ENCODE results near the gene NF1. TPM values are rescaled to one million over a fixed set of nuclear protein-coding genes. Genes with fewer than 3 reads are reported as not detected.

Gene NF1
- polyA plus RNA-seq, 1 of the 3 experiments (the other 2 are of a cell fraction): 19.6 TPM

GRCh38 chr17:31052187-31052889 is 42.4 kb upstream of the NF1 start (continued):
- TF ChIP-seq FOSL2 (IDR thresholded peaks at IDR 0.05; ENCODE audit: borderline replicate concordance, low read depth): peak; percentile 65
- peak; percentile 44; the same call in 1 of the 2 replicates for TF ChIP-seq TEAD4 (IDR thresholded peaks at IDR 0.05; ENCODE audit: borderline replicate concordance, insufficient read depth)
- no peak for TF ChIP-seq SMC3 (IDR thresholded peaks at IDR 0.05; ENCODE audit: low read depth, low read length)
- no peak for TF ChIP-seq ELF1 (IDR thresholded peaks at IDR 0.05)
- peak; percentile 78 for TF ChIP-seq JUND (IDR thresholded peaks at IDR 0.05)
- TF ChIP-seq ZBTB33 (IDR thresholded peaks at IDR 0.05; ENCODE audit: borderline replicate concordance, low read depth): no peak
- TF ChIP-seq PBX3 (IDR thresholded peaks at IDR 0.05): peak; percentile 68
- peak; percentile 87 for TF ChIP-seq USF1 (IDR thresholded peaks at IDR 0.05; ENCODE audit: borderline replicate concordance, low read depth)
- TF ChIP-seq RAD21 (IDR thresholded peaks at IDR 0.05; ENCODE audit: low read length): no peak
- TF ChIP-seq MEF2A (IDR thresholded peaks at IDR 0.05; ENCODE audit: borderline replicate concordance, low read depth): peak; percentile 21; the same call in 1 of the 2 replicates
- no peak for TF ChIP-seq GABPA (IDR thresholded peaks at IDR 0.05; ENCODE audit: low read depth)
- no peak; the same call in 1 of the 2 replicates for TF ChIP-seq SIN3A (IDR thresholded peaks at IDR 0.05; ENCODE audit: borderline replicate concordance, low read depth, low read length)
- TF ChIP-seq NFIC (IDR thresholded peaks at IDR 0.05; ENCODE audit: borderline replicate concordance): peak; percentile 43
- TF ChIP-seq TCF12 (IDR thresholded peaks at IDR 0.05): peak; percentile 81
- TF ChIP-seq RCOR1 (IDR thresholded peaks at IDR 0.05; ENCODE audit: low read length): no peak

GRCh38 chr17:31053071-31053470 is 41.7 kb upstream of the NF1 start:
- Histone ChIP-seq H3K4me3 (ENCODE audit: low read depth in 2 of 2, low read length in 1 of 2) (no peak overlapping the region), H3K79me2 (ENCODE audit: insufficient read depth) (no peaks in the 10 kb centered on the region), H3K36me3 (replicated peaks in 1 of 2; ENCODE audit: control insufficient read depth in 1 of 2, insufficient read depth in 2 of 2, low read length in 1 of 2) (no peaks in the 10 kb centered on the region), H3K9ac (no peak overlapping the region), H3K9me3 (no peaks in the 10 kb centered on the region), H2AFZ (ENCODE audit: low read depth) (no peak overlapping the region; the same call in 1 of the 2 replicates), H4K20me1 (ENCODE audit: insufficient read depth) (no peaks in the 10 kb centered on the region), H3K27ac (ENCODE audit: low read depth in 2 of 2, low read length in 1 of 2) (peak overlapping the region in 1 of 2 experiments; percentile 80; a peak in 2 of 4 replicates), H3K4me1 (ENCODE audit: control insufficient read depth in 1 of 2, insufficient read depth in 2 of 2, low read depth in 1 of 2, low read length in 1 of 2) (no peaks in the 10 kb centered on the region), H3F3A (replicated peaks; ENCODE audit: insufficient read depth) (peaks cover 21% of the 10 kb centered on the region), H3K9me2 (no peaks in the 10 kb centered on the region), H3K27me3 (ENCODE audit: insufficient read depth) (no peaks in the 10 kb centered on the region), H3K4me2 (0 out of 2 replicates have a peak overlapping the region, but pooled peaks have one; percentile 21)
- no peak for DNase-seq
- ChIA-PET POLR2A (no interaction called here), CTCF (interaction anchor here (1.2 kb wide), 1 partner anchor 35 kb away, joined by 3 read pairs; no protein-coding TSS in a partner anchor)
- WGBS (ENCODE audit: low lambda C conversion rate): 95% methylated on average over 4 of the region's 4 CpGs
- TF ChIP-seq NRF1 (IDR thresholded peaks at IDR 0.05; ENCODE audit: low read depth, low read length) (no peak), ELF1 (IDR thresholded peaks at IDR 0.05) (no peak), CHD2 (IDR thresholded peaks at IDR 0.05; ENCODE audit: low read length, partially characterized antibody) (no peak), MXI1 (IDR thresholded peaks at IDR 0.05; ENCODE audit: low read depth, low read length) (no peak), FOSL2 (IDR thresholded peaks at IDR 0.05; ENCODE audit: borderline replicate concordance, low read depth) (no peak), TCF12 (IDR thresholded peaks at IDR 0.05) (no peak), RCOR1 (IDR thresholded peaks at IDR 0.05; ENCODE audit: low read length) (no peak), RXRA (IDR thresholded peaks at IDR 0.05; ENCODE audit: borderline replicate concordance, low read depth) (no peak), RAD21 (IDR thresholded peaks at IDR 0.05; ENCODE audit: low read length) (no peak), CTCF (IDR thresholded peaks at IDR 0.05) (no peak), TAF1 (IDR thresholded peaks at IDR 0.05; ENCODE audit: borderline replicate concordance, low read depth, low read length) (no peak), IRF3 (IDR thresholded peaks at IDR 0.05; ENCODE audit: low read depth, low read length) (no peak)
